ENCODE results near the gene ABCB8.

ABCB8 gene

GRCh38 chr7:151059367-151060112 is 31.3 kb downstream of the ABCB8 start, which contains the start of gene SLC4A2:
TSS of gene SLC4A2 (plus strand) at chr7:151059589. CDS start at chr7:151061988, 2,399 bp downstream.
- DNase-seq = peak; percentile 59

- DNase-seq = no peak
These were observed 31.8 kb downstream of the ABCB8 start for GRCh38 chr7:151060113-151060415.

DNA sequence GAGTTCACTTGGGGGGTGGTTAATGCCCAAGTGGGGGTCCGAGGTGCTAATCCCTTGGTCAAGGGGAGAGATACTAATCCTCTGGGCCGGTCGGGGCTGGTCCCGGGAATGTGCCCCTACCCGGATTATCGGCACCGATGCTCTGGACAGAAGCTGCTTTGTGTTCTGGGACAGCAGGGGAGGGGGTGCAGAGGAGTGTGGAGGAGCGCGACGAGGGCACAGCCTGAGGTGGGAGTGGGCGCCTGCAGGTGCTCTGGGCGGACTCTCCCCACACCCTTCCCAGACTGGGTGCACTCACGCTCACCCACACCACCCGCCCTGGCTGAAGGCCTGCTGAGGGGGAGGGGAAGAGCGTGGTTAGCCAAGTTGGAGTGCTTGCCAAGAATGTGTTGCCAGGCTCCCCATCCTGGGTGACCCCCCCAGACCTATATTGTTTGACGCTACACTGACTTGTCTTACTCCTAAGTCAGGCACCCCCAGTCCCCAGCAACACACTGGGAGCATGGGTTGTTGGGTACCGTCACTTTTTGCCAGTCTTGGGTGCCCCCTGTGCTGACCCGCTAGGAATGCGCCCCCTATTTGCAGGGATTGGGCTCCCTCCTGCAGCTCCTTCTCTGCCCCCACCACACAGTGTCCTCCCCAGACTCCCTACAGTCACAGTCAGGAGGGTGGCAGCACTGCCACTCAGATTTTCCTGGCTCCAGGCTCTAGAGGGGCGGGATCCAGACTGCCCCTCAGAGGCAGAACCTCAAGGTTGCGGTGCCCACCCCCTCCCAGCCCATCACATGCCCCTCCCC is 32.4 kb downstream of the ABCB8 start:
- no peak for DNase-seq

GRCh38 chr7:151061213-151062110 is 33.2 kb downstream of the ABCB8 start:
- no peak for DNase-seq

DNA sequence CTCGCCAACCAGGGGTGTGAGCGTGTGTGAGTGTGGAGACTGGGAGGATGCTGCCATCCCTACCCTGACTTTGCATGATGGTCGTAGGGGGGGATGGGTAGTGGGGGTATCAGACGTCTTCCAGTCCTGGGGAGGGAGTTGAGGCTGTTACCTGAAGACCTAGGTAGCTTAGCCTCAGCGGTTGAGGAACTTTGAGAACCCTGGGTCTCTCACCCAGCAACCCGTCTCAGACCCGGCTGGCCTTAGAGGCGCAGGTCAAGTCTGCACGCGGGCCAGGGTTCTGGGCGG is 33.8 kb downstream of the ABCB8 start:
- no peak for DNase-seq

- no peak for DNase-seq
These were observed 34.4 kb downstream of the ABCB8 start for GRCh38 chr7:151062399-151063211.

- no peak for DNase-seq
These were observed 34.9 kb downstream of the ABCB8 start for GRCh38 chr7:151063212-151063561.

- no peak for DNase-seq
These were observed 36.2 kb downstream of the ABCB8 start for GRCh38 chr7:151064454-151064853.

DNA sequence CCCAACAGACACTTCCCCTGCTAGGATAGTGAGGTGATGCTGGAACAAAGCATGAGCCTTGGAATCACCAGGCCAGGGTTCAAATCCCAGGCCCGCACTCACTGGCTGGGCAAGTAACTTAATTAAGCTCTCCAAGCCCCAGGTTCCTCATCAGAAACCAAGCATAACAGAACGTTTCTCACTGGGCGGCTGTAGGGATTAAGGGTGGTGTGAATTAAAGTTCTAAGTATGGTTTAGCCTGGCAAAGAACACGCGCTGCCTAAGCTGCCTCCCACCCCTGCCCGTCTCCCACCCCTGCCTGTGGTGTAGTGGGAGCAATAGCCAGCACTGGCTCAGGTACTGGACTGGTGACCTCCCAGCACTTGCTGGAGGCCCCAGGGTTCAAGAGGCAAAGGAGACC is 36.7 kb downstream of the ABCB8 start:
- DNase-seq = no peak

DNA sequence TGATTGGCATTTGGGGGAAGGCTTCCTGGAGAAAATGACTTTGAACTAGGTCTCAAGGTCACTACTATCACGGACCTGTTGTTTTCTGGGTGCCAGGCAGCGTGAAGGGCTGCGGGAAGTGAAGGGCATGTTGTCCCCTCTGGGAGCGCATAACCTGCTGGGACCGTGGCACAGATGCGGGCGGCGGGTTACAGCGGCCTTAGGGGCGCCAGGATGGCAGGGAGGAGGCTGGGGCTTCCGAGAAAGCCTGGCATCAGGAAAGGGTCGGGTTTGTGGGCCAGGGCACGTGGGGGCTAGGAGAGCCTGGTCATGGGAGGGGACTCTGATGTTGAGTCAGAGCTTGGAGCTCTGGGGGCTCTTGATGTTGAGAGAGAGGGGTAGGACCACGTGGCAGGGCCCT is 37.3 kb downstream of the ABCB8 start:
- DNase-seq = no peak

DNA sequence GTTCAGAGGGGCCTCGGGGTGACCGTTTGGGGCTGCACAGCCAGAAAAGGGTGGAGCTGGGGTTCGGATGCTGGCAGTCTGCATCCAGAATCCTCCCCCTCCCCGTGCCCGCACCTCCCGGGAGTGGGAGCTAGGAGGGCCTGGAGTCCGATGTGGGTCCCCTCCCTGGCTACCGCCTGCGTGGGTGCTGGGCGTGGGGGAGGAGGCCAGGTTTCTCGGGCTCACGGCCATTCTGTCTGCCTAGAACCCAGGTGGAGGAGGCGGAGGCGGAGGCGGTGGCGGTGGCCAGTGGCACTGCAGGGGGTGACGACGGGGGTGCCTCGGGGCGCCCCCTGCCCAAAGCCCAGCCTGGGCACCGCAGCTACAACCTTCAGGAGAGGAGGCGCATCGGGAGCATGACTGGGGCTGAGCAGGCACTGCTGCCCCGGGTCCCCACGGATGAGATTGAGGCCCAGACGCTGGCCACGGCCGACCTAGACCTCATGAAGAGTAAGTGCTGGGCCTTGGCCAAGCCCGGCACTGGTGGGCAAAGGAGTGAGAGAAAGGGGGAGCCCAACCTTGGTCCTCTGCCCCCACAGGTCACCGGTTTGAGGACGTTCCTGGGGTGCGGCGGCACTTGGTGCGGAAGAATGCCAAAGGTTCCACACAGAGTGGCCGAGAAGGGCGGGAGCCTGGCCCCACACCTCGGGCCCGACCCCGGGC is 38.2 kb downstream of the ABCB8 start:
- no peak for DNase-seq

DNA sequence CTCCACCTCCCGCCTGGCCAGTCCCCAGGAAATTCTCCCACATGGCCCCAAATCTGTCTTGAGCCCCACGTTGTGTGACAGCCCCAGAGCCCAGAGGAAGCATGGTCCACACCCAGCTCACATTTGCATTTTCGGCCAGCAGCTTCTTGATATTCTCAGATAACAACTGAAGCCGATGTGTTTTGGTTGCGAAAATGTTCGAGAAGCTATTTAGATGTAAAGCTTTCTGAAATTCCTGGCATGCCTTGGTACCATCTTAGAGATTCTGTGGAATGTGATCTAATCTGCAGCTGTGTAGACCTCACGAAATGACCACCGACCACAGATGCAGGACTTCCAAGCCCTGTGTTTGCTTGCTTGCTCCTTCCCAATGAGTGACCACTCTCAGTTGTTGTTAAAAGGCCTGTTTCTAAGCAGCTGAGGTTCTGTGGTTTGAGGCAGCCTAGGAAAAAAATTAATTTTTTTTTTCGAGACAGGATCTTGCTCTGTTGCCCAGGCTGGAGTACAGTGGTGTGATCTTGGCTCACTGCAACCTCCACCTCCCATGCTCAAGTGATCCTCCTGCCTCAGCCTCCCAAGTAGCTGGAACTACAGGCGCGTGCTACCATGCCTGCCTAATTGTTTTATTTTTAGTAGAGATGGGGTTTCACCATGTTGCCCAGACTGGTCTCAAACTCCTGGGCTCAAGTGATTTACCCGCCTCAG is 40.0 kb downstream of the ABCB8 start:
- DNase-seq = no peak

DNA sequence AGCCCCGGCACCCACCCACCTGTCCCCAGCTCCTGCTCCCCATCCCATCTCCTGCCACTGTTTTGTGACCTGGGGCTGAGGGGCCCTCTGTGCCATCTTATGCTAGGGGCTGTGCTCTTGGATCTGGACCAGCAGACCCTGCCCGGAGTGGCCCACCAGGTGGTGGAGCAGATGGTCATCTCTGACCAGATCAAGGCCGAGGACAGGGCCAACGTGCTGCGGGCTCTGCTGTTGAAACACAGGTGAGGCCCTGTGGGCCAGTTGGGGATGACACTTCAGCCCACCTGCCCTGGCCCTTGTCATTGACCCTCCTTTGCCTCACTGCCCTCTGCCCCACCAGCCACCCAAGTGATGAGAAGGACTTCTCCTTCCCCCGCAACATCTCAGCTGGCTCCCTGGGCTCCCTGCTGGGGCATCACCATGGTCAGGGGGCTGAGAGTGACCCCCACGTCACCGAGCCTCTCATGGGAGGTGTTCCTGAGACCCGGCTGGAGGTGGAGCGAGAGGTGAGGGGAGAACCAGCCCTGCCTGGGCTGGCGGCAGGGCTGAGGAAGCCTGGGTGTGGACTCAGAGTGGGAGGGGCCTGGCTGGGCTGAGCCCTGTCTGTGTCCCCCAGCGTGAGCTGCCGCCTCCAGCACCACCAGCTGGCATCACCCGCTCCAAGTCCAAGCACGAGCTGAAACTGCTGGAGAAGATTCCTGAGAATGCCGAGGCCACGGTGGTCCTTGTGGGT is 41.8 kb downstream of the ABCB8 start:
- DNase-seq = no peak

DNA sequence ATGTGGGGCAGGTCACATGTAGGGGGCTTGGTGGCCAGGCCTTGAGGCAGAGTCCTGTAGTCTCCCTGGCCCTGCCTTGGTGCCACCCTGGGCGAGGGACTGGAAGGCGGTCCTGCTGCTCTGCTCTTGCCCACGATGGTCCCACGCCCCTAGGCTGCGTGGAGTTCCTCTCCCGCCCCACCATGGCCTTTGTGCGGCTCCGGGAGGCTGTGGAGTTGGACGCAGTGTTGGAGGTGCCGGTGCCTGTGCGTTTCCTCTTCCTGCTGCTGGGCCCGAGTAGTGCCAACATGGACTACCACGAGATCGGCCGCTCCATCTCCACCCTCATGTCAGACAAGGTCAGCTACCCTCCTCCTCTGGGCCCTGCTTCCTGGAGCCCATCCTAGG is 42.3 kb downstream of the ABCB8 start:
- DNase-seq = no peak

DNA sequence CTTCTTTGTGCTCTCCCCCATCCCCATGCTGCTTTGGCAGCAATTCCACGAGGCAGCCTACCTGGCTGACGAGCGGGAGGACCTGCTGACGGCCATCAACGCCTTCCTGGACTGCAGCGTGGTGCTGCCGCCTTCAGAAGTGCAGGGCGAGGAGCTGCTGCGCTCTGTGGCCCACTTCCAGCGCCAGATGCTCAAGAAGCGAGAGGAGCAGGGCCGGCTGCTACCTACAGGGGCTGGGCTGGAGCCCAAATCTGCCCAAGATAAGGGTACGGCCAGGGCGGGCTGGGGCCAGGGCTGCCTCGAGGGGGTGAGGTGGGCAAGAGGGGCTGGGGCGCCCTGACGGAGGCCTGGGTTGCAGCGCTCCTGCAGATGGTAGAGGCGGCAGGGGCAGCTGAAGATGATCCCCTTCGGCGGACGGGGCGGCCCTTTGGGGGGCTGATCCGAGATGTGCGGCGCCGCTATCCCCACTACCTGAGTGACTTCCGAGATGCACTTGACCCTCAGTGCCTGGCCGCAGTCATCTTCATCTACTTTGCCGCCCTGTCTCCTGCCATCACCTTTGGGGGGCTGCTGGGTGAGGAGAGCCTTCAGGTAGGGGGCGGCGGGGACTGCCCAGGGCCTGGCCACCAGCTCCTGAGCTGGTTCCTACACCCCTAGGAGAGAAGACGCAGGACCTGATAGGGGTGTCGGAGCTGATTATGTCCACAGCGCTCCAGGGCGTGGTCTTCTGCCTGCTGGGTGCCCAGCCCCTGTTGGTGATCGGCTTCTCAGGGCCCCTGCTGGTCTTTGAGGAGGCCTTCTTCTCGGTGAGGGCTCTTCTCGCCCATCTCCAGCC is 43.0 kb downstream of the ABCB8 start:
- DNase-seq = no peak

GRCh38 chr7:151073990-151074389 is 45.7 kb downstream of the ABCB8 start:
- no peak for DNase-seq

DNA sequence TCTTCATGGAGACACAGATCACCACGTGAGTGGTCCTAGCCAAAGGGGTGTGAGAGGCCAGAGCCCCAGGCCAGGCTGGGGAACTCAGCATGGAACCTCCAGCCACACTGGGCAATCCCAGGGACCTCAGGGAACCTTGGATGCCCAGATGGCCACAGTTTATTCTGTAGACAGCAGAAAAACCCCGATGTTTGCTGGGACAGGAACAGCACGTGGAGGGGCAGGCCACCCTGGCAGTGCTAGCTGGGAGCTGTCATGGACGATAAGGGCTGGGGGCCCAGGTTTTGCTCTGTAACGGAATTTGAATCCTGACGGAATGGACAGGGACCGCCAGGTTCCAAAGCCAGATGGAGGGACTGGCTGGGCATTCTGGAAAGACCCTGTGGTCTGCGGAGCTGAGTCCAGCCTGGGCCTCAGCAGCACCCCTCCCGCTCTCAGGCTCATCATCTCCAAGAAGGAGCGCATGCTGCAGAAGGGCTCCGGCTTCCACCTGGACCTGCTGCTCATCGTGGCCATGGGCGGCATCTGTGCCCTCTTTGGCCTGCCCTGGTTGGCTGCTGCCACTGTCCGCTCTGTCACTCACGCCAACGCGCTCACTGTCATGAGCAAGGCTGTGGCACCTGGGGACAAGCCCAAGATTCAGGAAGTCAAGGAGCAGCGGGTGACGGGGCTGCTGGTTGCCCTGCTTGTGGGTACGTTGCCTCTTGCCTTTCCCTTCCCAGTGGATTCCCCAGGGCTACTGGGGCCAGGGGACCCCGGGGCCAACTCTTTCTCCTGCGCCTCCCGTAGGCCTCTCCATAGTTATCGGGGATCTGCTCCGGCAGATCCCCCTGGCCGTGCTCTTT is 46.8 kb downstream of the ABCB8 start:
- DNase-seq = no peak

DNA sequence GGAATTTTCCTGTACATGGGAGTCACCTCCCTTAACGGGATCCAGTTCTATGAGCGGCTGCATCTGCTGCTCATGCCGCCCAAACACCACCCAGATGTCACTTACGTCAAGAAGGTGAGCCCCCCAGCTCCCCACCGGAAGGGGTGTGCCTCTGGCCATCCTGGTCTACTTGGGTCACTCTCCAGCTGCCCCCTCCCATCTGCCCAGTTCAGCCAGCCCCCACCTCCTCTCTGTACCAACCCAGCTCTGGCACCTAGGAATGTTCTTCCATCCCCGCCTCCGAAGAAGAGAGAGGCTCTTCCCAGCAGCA is 47.4 kb downstream of the ABCB8 start:
- no peak for DNase-seq

DNA sequence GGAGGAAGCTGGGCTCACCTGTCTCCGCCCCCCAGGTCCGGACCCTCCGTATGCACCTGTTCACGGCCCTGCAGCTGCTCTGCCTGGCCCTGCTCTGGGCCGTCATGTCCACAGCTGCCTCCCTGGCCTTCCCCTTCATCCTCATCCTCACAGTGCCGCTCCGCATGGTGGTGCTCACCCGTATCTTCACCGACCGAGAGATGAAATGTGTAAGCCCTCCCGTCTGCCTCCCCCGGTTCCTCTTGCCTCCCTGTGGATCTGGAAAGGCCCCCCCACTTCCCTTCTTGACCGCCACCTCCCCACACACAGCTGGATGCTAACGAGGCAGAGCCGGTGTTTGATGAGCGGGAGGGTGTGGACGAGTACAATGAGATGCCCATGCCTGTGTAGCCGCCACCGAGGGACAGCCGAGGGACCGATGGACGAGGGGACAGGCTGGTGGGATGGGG is 47.8 kb downstream of the ABCB8 start:
- no peak for DNase-seq

Data from stimulated activated CD4-positive, alpha-beta T cell treated with anti-CD3 and anti-CD28 coated beads, Interleukin-1b, Interleukin-23, amount 100 ng/mL, for 48 hours (primary cell).